HG02970 (cell line): ENCODE data around the gene UBE2K.
"Not testable (repeated sequence)": the region's sequence is repeated elsewhere in the genome, so short reads cannot be mapped to it uniquely, and the experiment has no call there.

Experiments used
- ATAC-seq: cut with Tn5 transposase; IDR thresholded peaks from one replicate; pipeline ENCODE4 v1.9.1; 2021; ENCODE audit warnings: mild to moderate bottlenecking, moderate library complexity, moderate number of reproducible peaks; ENCODE audit not compliant: unreplicated experiment, low FRiP score

UBE2K gene

DNA sequence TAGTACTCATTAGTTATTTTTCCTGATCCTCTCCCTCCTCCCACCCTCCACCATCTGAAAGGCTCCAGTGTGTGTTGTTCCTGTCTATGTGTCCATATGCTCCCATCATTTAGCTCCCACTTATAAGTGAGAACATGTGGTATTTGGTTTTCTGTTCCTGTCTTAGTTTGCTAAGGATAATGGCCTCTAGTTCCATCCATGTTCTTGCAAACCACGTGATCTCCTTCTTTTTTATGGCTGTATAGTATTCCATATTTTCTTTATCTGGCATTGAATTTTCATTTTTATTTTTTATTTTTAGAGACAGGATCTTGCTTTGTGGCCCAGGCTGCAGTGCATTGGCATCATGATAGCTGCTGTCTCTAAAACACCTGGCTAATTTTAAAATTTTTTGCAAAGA is 11.9 kb upstream of the UBE2K start:
- ATAC-seq, result no peak

DNA sequence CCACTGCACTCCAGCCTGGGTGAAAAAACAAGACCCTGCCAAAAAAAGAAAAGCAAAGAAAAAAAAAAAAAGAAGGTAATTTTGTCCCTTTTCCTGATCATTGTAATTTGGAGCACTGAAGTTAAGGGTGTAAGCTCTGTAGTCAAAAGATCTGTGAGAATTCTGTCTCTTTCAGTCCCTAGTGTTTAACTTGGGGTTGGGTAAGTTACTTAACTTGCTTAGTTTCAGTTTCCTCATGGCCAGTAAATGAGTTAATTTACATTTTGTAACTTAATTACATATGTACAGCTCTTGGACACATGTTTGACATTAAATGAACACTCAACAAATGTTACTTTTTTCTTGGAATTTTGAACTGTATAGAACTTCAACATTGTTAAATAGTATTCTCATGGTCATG is 10.9 kb upstream of the UBE2K start:
- no peak for ATAC-seq

DNA sequence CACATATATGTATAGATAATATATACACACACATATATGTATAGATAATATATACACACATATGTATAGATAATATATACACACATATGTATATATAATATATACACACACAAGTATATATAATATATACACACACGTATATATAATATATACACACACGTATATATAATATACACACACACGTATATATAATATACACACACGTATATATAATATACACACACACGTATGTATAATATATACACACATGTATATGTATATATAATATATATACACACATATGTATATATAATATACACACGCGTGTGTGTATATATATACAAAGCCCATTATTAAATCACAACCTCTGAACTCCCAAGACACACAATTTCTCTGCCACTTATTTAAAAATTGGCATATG is 8.0 kb upstream of the UBE2K start:
- ATAC-seq, result no peak

DNA sequence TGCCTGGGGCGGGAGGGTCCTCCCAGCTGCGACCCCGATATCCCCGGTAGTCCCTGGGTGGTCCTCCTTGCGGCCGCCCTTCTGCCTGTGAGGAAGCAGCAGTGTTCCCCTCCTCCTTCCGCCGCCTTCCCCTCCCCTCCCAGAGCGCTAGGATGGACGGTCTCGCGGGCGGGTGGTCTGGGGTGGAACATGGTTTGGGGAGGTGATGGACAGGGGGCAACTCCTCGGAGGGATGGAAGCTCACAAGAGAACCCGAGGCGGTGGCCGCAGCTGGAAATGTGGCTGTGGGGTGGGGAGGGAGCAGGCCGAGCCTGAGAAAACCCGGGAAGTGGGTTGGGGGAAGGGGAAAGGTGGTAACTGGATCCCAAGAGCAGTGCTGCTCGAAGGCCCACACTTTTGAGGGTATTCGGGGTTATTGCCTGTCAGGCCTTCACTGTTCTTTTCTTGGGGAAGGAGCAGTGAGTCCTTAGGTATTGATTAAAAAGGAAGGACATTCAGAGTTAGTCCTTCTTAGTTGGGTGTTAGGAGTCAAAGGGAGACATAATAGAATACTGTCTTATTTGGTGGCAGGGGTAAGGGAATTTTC is 581 bp downstream of the UBE2K start:
- ATAC-seq, result peak; percentile 27

DNA sequence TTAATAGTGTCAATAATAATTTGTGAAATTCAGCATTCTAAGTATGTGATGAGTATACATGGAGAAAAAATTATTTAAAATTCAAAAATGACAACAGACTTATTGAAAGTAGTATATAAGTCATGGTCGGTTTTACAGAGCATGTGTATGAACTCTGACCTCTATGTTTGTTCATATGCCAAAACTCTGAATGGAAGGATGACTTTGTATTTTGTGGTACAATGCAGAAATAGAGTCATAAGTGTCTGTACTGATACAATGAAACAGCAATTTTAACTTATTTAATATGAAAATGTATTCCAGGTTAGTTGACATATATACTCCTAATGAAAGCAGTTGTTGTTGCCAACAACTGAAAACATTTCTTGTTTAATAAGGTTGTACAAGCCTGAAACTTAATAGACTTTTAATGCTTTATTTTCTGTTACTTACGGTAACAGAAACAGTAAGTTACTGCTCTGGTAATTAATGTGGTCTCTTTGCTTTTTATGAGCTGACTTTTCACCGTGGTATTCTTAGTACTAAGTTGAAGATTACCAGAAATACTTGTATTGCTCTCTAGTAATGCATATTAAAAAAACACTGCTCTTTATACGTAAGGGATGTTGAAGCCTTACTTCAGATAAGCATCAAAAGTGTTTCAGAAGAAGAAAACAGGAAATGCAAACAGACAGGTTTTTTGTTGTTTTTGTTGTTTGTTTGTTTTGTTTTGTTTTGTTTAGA is 1.9 kb downstream of the UBE2K start:
- no peak for ATAC-seq

DNA sequence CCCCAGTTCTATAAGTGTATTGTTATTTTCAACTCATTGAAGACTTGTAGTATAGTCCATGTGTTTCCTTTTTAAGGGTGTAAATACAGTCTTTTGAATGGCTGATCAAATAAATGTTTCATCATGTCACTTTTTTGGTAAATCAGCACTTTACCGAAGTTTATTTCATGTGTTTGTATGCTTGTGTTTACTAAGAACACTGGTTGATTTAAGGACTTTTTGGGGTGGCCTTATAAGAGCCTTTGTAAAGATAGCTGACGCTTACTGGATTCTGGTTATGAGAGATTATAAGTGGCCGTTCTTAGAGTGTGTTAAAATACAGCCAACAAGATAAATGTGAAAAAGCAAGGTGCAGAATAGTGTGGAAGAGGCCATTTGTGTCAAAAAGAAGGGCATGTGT is 2.6 kb downstream of the UBE2K start:
- ATAC-seq, result no peak

DNA sequence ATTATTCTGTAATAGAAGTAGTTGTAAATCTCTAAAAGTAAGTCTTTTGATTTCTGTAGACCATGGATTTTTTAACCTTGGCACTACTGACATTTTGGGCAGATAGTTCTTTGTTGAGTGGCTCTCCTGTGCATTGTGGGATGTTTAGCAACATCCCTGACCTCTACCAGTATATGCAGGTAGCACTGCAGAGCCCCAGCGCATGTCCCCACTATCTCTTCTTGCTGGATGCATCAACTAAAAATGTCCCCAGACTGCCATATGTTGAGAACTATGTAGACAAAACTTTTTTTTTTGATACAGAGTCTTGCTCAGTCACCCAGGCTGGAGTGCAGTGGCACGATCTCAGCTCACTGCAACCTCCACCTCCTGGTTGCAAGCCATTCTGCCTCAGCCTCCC is 4.8 kb downstream of the UBE2K start:
- no peak for ATAC-seq

DNA sequence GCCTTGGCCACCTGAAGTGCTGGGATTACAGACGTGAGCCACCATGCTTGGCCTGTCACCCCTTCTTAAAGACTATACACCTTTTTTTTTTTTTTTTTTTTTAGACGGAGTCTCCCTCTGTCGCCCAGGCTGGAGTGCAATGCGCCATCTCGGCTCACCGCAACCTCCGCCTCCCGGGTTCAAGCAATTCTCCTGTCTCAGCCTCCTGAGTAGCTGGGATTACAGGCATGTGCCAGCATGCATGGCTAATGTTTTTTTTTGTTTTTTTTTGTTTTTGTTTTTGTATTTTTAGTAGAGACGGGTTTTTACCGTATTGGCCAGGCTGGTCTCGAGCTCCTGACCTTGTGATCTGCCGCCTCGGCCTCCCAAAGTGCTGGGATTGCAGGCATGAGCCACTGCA is 6.9 kb downstream of the UBE2K start:
- ATAC-seq, result not testable (repeated sequence)

DNA sequence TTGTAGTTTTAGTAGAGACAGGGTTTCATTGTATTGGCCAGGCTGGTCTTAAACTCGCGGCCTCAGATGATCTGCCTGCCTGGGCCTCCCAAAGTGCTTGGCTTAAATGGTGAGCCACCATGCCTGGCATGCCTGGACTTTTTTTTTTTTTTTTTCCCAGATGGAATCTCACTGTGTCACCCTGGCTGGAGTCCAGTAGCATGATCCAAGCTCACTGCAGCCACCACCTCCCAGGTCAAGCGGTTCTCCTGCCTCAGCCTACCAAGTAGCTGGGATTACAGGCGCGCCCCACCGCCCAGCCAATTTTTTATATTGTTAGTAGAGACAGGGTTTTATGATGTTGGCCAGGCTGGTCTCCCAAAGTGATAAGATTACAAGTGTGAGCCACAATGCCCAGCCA is 8.4 kb downstream of the UBE2K start:
- ATAC-seq, result no peak

DNA sequence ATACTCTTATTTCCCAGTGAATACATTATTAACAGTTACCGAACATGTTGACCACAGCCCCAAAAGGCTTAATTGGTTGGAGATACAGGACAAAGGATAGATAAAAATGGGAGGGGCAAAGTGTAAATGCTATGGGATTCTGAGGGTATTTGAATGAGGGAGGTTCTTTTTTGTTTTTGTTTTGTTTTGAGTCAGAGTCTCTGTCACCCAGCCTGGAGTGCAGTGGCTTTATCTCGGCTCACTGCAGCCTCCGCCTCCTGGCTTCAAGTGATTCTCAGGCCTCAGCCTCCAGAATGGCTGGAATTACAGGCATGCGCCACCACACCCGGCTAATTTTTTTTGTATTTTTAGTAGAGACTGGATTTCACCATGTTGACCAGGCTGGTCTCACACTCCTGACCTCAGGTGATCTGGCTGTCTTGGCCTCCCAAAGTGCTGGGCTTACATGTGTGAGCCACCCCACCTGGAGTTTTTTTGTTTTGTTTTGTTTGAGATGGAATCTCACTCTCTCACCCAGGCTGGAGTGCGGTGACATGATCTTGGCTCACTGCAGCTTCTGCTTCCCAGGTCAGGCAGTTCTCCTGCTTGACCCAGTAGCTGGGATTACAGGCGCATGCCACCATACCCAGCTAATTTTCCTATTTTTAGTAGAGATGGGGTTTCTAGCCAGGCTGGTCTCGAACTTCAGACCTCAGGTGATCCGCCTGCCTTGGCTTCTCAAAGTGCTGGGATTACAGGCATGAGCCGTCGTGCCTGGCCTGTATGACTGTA is 9.0 kb downstream of the UBE2K start:
- ATAC-seq, result no peak

DNA sequence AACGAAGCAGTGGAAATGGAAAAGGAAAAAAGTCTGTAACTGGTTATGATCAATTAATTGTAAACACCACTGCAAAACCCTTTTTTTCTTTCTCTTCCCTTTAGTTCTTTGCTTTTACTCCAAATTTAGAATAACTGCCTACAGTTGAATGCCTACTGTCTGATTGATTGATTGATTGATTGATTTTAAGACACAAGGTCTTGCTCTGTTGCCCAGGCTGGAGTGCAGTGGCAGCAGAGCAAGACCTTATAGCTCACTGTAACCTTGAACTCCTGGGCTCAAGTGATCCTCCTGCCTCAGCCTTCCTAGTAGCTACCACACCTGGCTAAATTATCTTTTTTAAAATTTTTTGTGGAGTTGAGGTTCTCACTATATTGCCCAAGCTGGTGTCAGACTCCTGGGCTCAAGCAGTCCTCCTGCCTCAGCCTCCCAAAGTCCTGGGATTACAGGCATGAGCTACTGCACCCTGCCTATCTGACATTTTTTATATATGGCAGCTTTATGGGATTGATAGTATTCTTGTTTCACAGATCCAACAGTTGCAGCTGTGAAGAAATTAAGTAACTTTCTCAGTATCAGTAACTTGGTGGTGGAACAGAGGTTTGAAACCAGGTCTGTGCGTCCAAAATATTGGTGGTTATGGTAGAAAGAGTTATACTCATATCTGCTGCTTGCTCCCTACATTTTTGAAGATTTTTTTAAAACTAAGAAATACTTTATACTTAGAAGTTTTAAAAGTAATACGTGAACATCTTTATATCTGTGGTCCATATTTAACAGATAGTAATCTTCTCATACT is 12.4 kb downstream of the UBE2K start:
- no peak for ATAC-seq

DNA sequence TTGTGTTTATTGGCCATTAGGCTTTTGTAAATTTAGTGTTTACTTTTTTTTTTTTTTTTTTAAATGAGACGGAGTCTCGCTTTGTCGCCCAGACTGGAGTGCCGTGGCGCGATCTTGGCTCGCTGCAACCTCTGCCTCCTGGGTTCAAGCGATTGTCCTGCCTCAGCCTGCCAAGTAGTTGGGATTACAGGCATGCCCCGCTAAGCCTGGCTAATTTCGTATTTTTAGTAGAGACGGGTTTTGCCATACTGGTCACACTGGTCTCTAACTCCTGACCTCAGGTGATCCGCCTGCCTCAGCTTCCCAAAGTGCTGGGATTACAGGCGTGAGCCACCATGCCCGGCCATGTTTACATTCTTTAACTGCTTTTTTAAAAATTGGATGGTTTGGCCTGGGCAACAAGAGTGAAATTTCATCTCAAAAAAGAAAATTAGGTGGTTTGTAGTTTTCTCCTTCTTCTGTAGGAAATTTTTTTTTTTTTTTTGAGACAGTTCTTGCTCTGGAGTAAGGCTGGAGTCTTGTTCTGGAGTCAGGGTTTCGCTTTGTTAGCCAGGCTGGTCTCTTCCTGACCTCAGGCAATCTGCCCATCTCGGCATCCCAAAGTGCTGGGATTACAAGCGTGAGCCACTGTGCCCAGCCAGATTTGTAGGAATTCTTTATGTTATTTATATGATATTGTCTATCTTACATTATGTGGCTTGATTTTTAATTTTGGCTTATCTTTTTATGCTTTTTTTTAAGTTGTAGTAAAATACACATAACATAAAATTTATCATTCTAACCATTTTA is 15.1 kb downstream of the UBE2K start:
- no peak for ATAC-seq

DNA sequence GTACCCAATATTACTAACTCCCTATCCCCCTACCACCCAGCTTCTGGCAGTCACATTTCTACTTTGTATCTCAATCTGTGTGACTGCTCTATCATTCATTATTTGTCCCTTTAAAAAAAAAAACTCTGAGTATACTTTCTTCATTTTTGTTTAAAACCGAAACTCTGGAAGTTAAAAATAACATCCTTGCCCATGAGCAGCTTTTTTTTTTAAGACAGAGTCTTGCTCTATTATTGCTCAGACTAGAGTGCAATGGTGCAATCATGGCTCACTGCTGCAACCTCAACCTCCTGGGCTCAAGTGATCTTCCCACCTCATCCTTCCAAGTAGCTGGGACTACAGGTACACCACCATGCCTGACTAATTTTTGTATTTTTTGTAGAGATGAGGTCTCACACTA is 15.8 kb downstream of the UBE2K start:
- no peak for ATAC-seq

DNA sequence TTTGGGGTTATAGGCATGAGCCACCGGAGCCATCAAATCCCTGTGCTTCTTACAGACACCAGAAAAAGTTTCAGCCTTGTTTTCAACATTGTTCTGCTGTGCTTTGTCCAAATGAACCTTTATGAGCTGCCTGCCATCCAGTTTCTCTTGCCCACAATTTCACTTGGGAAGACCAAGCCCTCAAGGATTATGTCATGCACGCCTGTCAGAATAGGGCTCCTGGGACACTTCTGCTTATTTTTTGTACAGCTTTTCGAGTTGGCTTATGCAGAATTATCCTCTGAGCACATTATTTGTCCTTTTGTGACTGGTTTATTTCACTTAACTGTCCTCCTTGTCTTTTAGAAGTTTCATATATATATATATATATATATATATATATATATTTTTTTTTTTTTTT is 16.2 kb downstream of the UBE2K start:
- no peak for ATAC-seq

DNA sequence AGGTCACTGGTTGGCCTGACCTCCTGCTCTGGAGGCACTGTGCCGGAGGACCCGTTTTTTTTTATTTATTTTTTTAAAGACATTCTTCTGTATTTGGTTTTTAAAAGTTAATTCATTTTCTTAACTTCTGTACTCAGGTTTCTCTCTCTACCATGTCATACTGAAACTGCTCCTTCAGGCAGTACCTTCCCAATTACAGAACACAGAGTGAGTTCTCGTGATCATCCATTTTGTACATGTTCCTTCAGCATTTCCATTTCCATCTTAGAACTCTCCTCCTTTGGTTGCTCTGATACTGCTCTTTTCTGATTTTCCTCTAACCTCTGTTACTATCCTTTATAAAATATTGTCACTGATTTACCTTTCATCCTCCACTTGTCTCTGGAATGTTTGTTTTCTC is 17.9 kb downstream of the UBE2K start:
- ATAC-seq, result no peak

DNA sequence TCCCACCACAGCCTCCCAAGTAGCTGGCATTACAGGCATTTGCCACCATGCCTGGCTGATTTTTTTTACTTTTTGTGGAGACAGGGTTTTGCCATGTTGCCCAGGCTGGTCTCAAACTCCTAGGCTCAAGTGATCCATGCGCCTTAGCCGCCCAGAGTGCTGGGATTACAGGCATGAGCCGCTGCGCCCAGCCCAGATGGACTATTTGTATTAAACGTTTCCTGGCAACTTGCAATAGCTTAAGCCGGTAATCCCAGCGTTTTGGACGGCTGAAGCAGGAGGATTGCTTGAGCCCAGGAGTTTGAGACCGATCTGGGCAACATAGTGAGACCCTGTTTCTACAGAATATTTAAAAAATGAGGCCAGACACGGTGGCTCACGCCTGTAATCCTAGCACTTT is 18.4 kb downstream of the UBE2K start:
- no peak for ATAC-seq

DNA sequence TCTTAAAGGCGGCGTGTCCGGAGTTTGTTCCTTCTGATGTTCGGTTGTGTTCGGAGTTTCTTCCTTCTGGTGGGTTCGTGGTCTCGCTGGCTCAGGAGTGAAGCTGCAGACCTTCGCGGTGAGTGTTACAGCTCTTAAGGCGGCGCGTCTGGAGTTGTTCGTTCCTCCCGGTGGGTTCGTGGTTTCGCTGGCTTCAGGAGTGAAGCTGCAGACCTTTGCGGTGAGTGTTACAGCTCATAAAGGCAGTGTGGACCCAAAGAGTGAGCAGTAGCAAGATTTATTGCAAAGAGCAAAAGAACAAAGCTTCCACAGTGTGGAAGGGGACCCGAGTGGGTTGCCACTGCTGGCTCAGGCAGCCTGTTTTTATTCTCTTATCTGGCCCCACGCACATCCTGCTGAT is 19.8 kb downstream of the UBE2K start:
- ATAC-seq, result not testable (repeated sequence)

DNA sequence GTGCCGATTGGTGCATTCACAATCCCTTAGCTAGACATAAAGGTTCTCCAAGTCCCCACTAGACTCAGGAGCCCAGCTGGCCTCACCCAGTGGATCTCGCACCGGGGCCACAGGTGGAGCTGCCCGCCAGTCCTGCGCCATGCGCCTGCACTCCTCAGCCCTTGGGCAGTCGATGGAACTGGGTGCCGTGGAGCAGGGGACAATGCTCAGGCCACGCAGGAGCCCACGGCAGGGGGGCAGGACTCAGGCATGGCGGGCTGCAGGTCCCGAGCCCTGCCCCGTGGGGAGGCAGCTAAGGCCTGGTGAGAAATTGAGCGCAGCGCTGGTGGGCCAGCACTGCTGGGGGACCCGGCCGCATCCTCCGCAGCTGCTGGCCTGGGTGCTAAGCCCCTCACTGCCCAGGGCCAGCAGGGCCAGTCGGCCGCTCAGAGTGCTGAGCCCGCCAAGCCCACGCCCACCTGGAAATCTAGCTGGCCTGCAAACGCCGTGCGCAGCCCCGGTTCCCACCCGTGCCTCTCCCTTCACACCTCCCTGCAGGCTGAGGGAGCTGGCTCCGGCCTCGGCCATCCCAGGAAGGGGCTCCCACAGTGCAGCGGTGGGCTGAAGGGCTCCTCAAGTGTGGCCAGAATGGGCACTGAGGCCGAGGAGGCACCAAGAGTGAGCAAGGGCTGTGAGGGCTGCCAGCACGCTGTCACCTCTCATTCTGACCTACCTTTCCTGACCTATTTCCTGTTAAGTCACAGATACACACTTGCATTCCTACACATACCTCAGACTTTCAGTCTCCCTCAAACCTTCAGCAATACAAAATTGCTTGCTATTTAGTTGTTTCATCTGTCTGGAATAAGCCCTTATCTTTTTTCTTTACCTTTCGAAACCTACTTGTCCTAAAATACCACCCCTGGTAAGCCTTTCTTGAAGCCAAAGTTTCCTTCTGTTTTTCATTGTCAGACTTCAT is 20.7 kb downstream of the UBE2K start:
- ATAC-seq, result no peak
